GM12891 (cell line): ENCODE measurements around the gene HTR3E.

Source experiments
- POLR2A ChIP-seq: IDR thresholded peaks from 2 replicates; pipeline ENCODE4 v1.6.1; 2011; ENCODE audit warnings: low read depth, low read length, control low read depth
- POLR2AphosphoS5 ChIP-seq: IDR thresholded peaks from 2 replicates; pipeline ENCODE4 v1.6.1; 2011; ENCODE audit warnings: low read depth, low read length, control low read depth
- SPI1 ChIP-seq: IDR thresholded peaks from 2 replicates; pipeline ENCODE4 v1.6.1; 2011; ENCODE audit warnings: low read depth, low read length, control low read depth
- TAF1 ChIP-seq: IDR thresholded peaks from 2 replicates; pipeline ENCODE4 v1.6.1; 2011; ENCODE audit warnings: low read depth, low read length, control low read depth

DNA sequence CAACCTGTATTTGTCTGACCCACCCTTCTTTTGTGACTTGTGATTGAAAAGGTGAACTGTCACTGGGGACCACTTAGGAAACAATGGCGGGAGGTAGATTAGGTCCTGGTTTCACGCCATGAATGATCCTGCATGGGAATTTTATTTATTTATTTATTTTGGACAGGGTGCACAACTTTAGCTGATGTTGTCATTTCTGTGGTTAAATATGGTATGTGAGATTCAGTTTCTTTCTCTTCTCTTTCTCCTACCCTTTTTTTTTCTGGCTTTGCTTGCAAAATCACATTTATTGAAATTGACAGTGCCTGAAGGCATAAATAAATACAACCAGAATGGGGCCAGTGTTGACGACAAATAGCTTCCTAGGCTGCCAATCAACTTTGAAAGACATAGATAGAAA is 18.0 kb upstream of the HTR3E start:
- TF ChIP-seq POLR2A (no peak), TAF1 (no peak), POLR2AphosphoS5 (no peak), SPI1 (no peak)
